Omental fat pad (tissue), 4 donors: ENCODE results near the gene TMEM80. TPM values are rescaled to one million over a fixed set of nuclear protein-coding genes. Genes with fewer than 3 reads are reported as not detected.

ENCODE experiments used
- ATAC-seq: fragments of 150-250 bp; one replicate; pipeline ENCODE4 v1.9.1; 2016; ENCODE audit warnings: mild to moderate bottlenecking, moderate library complexity; ENCODE audit not compliant: low FRiP score
- DNase-seq: peaks from one replicate; pipeline ENCODE4 v3.0.0-alpha.2; 2019; ENCODE audit warnings: low spot score
- total RNA-seq, 4 donors: library from RNA; depleted of rRNA; stranded (reverse); fragments of >200 nt; gene quantifications; one replicate each; pipeline ENCODE4 v1.1.0, GENCODE V29; 2016
- TF ChIP-seq, protein P1 (sequence below), 3 donors: fragments of 450-650 bp; IDR thresholded peaks; one replicate each; pipeline ENCODE4 v1.5.1; 2016 to 2017; ENCODE audit warnings: antibody characterized with exemption in 3 of 3, mild to moderate bottlenecking in 3 of 3, moderate library complexity in 2 of 3

The TMEM80 gene
- total RNA-seq, 4 donors from 2014 or later = 16.9 to 31.5 (median 21.1) TPM

DNA sequence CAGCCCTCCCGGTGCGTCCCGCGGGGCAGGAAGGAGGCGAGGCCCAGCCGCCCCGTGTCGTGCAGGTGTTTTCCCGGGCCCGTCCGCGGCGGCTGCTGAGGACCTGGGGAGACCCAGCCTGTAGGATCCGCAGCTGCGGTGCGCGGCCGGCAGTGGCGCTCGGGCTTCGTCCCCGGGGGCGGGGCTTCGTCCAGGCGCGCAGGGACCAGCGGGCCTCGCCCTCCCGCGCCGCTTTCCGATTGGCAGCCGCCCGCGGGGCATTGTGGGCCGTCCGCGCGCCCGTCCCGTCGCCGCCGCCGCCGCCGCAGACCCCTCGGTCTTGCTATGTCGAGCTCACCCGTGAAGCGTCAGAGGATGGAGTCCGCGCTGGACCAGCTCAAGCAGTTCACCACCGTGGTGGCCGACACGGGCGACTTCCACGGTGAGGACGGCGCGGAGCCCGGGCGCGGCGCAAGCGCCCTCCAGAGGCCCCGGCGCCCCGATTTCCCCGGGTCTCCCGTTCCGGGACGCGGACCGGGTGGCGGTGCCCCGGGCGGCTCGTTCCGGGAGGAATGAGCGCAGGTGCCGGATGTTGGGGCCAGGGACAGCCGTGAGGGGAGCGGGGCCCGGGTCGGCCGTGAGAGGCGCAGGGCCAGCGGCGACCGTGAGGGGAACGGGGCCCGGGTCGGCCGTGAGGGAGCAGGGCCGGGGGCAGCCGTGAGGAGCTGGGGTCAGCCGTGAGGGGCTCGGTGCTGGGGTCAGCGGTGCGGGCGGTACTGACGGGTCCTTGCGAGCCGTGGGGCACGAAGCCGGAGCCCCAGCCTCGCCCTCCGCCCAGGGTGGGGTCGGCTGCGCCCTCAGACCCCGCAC, 51.8 kb downstream of the TMEM80 start, which contains the start of gene TALDO1:
Gene TALDO1, plus strand, starts transcription at position 307 of the 849 bp plus-strand sequence. Its CDS starts 18 bp downstream, at position 325.
- DNase-seq = peak; percentile 65
- TF ChIP-seq, protein P1, sequence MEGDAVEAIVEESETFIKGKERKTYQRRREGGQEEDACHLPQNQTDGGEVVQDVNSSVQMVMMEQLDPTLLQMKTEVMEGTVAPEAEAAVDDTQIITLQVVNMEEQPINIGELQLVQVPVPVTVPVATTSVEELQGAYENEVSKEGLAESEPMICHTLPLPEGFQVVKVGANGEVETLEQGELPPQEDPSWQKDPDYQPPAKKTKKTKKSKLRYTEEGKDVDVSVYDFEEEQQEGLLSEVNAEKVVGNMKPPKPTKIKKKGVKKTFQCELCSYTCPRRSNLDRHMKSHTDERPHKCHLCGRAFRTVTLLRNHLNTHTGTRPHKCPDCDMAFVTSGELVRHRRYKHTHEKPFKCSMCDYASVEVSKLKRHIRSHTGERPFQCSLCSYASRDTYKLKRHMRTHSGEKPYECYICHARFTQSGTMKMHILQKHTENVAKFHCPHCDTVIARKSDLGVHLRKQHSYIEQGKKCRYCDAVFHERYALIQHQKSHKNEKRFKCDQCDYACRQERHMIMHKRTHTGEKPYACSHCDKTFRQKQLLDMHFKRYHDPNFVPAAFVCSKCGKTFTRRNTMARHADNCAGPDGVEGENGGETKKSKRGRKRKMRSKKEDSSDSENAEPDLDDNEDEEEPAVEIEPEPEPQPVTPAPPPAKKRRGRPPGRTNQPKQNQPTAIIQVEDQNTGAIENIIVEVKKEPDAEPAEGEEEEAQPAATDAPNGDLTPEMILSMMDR (IDR thresholded peaks at IDR 0.05) = no peak
- ATAC-seq = peak; percentile 94

DNA sequence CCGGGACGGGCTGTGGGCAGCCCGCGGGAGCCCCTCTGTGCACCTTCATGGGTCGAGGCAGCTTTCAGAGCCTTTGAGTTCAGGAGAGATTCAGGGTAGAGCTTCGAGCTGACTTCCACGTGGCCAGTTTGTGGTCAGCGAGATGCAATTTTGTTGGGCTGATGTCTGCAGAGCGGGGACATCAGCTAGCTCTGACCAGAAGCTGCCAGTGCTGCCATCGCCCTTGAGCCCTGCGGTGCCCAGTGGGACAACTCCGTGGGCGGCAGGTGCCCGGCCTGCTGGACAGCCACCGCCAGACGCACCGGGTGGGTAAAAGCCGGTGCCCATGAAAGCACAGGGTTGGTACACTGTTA, 52.4 kb downstream of the TMEM80 start:
- ATAC-seq (peak; percentile 15), DNase-seq (no peak)

DNA sequence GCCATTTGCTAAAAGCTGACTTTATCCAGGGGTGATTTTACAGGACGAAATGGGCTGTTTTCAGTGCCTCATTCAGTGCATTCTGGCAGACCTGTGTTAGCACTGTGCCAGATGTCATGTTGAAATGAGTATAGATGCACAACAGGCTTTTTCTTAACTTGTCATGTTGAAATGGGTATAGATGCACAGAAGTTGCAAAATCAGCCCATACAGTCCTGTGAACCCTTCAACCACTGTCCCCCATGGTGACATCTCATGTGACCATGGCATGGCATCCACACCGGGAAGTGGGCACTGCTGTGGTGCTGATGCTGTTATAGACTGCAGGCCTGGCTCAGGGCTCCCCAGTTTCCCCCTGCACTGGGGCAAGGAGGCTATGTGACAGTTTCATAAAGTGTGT, 54.1 kb downstream of the TMEM80 start:
- no peak for ATAC-seq
- TF ChIP-seq, protein P1 (IDR thresholded peaks at IDR 0.05) = no peak

More for the DNA sequence above, 52.4 kb downstream of the TMEM80 start:
- TF ChIP-seq, protein P1 (IDR thresholded peaks at IDR 0.05) = no peak

More for the DNA sequence above, 54.1 kb downstream of the TMEM80 start:
- DNase-seq = no peak

Other genes with a start within 250 kb of the TMEM80 start
- 10 to 100 TPM; 33.0 to 45.2 (median 39.0) TPM for gene PTDSS2, start 245.5 kb upstream of the TMEM80 start, total RNA-seq
- 100 to 1,000 TPM; 218 to 259 (median 230) TPM for gene RNH1, start 188.6 kb upstream of the TMEM80 start, total RNA-seq
- gene HRAS, start 160.2 kb upstream of the TMEM80 start, total RNA-seq = 10 to 100 TPM; 30.1 to 44.9 (median 35.0) TPM
- under 1 TPM in 3 of 4 donors, not detected in 1; 0.24 to 0.38 (median 0.32) TPM for gene LRRC56, start 158.3 kb upstream of the TMEM80 start, total RNA-seq
- gene LMNTD2, start 135.1 kb upstream of the TMEM80 start, total RNA-seq = 1 to 10 TPM in 3 of 4 donors, under 1 TPM in 1; 0.95 to 5.5 (median 1.7) TPM
- gene RASSF7, start 134.8 kb upstream of the TMEM80 start, total RNA-seq = 10 to 100 TPM in 3 of 4 donors, 1 to 10 TPM in 1; 9.1 to 31.8 (median 13.4) TPM
- gene PHRF1, start 119.3 kb upstream of the TMEM80 start, total RNA-seq = 10 to 100 TPM; 14.7 to 34.9 (median 22.4) TPM
- gene IRF7, start 79.9 kb upstream of the TMEM80 start, total RNA-seq = 10 to 100 TPM; 15.4 to 56.8 (median 35.6) TPM
- not detected for gene CDHR5, start 70.9 kb upstream of the TMEM80 start, total RNA-seq
- not detected for gene SCT, start 68.6 kb upstream of the TMEM80 start, total RNA-seq
- under 1 TPM in 1 of 4 donors, not detected in 3; 0.50 TPM for gene DRD4, start 58.5 kb upstream of the TMEM80 start, total RNA-seq
- gene DEAF1, start 594 bp upstream of the TMEM80 start, total RNA-seq = 10 to 100 TPM; 20.3 to 29.0 (median 23.0) TPM
- gene EPS8L2, start 10.4 kb downstream of the TMEM80 start, total RNA-seq = 10 to 100 TPM; 14.1 to 27.6 (median 22.3) TPM
- gene TALDO1, start 51.6 kb downstream of the TMEM80 start, total RNA-seq = 100 to 1,000 TPM; 183 to 295 (median 239) TPM
- gene GATD1, start 81.7 kb downstream of the TMEM80 start, total RNA-seq = 10 to 100 TPM; 12.5 to 19.8 (median 15.1) TPM
- gene CEND1, start 94.3 kb downstream of the TMEM80 start, total RNA-seq = not detected
- gene SLC25A22, start 102.5 kb downstream of the TMEM80 start, total RNA-seq = 10 to 100 TPM in 3 of 4 donors, 1 to 10 TPM in 1; 7.5 to 21.9 (median 12.7) TPM
- gene PIDD1, start 109.4 kb downstream of the TMEM80 start, total RNA-seq = 10 to 100 TPM in 1 of 4 donors, 1 to 10 TPM in 3; 7.1 to 22.9 (median 8.3) TPM
- 1,000 to 10,000 TPM in 1 of 4 donors, 100 to 1,000 TPM in 3; 555 to 1,150 (median 858) TPM for gene RPLP2, start 114.2 kb downstream of the TMEM80 start, total RNA-seq
- gene PNPLA2, start 123.1 kb downstream of the TMEM80 start, total RNA-seq = 100 to 1,000 TPM; 256 to 543 (median 355) TPM
- 10 to 100 TPM in 1 of 4 donors, 1 to 10 TPM in 3; 6.3 to 39.7 (median 6.9) TPM for gene CRACR2B, start 132.1 kb downstream of the TMEM80 start, total RNA-seq
- gene CD151, start 137.1 kb downstream of the TMEM80 start, total RNA-seq = 100 to 1,000 TPM; 328 to 675 (median 614) TPM
- 100 to 1,000 TPM in 3 of 4 donors, 10 to 100 TPM in 1; 95.5 to 165 (median 110) TPM for gene POLR2L, start 146.7 kb downstream of the TMEM80 start, total RNA-seq
- 100 to 1,000 TPM; 145 to 234 (median 175) TPM for gene TSPAN4, start 147.0 kb downstream of the TMEM80 start, total RNA-seq
- 10 to 100 TPM; 56.6 to 90.5 (median 79.8) TPM for gene CHID1, start 215.0 kb downstream of the TMEM80 start, total RNA-seq
- gene AP2A2, start 230.1 kb downstream of the TMEM80 start, total RNA-seq = 100 to 1,000 TPM in 2 of 4 donors, 10 to 100 TPM in 2; 68.4 to 126 (median 99.2) TPM